Measurements from ENCODE around the gene SERINC2. TPM values are rescaled to one million over a fixed set of nuclear protein-coding genes. Genes with fewer than 3 reads are reported as not detected.

The SERINC2 gene
- total RNA-seq, 1 experiment from 2014 or later, result 14.1 TPM

- no peaks in the 10 kb centered on the region for H3K9me3 ChIP-seq (ENCODE audit: control insufficient read depth, low read depth, low read length)
- no peak overlapping the region for H3K4me2 ChIP-seq (ENCODE audit: insufficient read depth, insufficient read length, low read length)
- H2AFZ ChIP-seq (ENCODE audit: low read length), result peak overlapping the region; percentile 22
- Mint-ChIP-seq H3K4me3 (no peak overlapping the region), H3K9me3 (peaks cover 21 to 23% of the 10 kb centered on the region in 2 experiments), H3K27ac (no peak overlapping the region), H3K27me3 (ENCODE audit: low read depth) (peaks cover 1% of the 10 kb centered on the region; the same call in 1 of the 2 replicates), H3K4me1 (peaks cover 22 to 23% of the 10 kb centered on the region in 2 experiments), H3K36me3 (ENCODE audit: insufficient read depth in 1 of 3, low read depth in 3 of 3) (peaks cover 4 to 14% (median 10%) of the 10 kb centered on the region in 3 experiments; a peak in 6 of 7 replicates)
- no peak overlapping the region for H3K56ac ChIP-seq (ENCODE audit: insufficient read length, low read depth, low read length)
- H4K20me1 ChIP-seq (ENCODE audit: control insufficient read depth, insufficient read depth, insufficient read length), result no peaks in the 10 kb centered on the region
- no peaks in the 10 kb centered on the region for H3K27me3 ChIP-seq (ENCODE audit: insufficient read depth, low read length)
- no peak overlapping the region for H2BK5ac ChIP-seq (ENCODE audit: insufficient read length, low read length)
- H2BK15ac ChIP-seq (ENCODE audit: low read depth, low read length), result no peak overlapping the region
- H2BK20ac ChIP-seq (ENCODE audit: low read depth, low read length, poor library complexity, severe bottlenecking), result no peak overlapping the region
- H2AK5ac ChIP-seq (ENCODE audit: insufficient read length, low read length), result no peak overlapping the region
- no peak overlapping the region for H2BK120ac ChIP-seq (ENCODE audit: low read depth, low read length, poor library complexity, severe bottlenecking)
- no peak overlapping the region for H3K18ac ChIP-seq (ENCODE audit: insufficient read length, low read depth, low read length)
- H2BK12ac ChIP-seq (ENCODE audit: insufficient read length, low read depth, low read length), result no peak overlapping the region
- DNase-seq, result no peak
- H3K23me2 ChIP-seq (ENCODE audit: insufficient read length, low read depth, low read length, poor library complexity, severe bottlenecking), result no peaks in the 10 kb centered on the region
- no peak overlapping the region for H4K5ac ChIP-seq (ENCODE audit: insufficient read length, low read depth, low read length)
- H3T11ph ChIP-seq (ENCODE audit: low read length), result no peak overlapping the region
- H4K91ac ChIP-seq (ENCODE audit: insufficient read length, low read depth, low read length), result no peak overlapping the region
- TF ChIP-seq, protein P1, sequence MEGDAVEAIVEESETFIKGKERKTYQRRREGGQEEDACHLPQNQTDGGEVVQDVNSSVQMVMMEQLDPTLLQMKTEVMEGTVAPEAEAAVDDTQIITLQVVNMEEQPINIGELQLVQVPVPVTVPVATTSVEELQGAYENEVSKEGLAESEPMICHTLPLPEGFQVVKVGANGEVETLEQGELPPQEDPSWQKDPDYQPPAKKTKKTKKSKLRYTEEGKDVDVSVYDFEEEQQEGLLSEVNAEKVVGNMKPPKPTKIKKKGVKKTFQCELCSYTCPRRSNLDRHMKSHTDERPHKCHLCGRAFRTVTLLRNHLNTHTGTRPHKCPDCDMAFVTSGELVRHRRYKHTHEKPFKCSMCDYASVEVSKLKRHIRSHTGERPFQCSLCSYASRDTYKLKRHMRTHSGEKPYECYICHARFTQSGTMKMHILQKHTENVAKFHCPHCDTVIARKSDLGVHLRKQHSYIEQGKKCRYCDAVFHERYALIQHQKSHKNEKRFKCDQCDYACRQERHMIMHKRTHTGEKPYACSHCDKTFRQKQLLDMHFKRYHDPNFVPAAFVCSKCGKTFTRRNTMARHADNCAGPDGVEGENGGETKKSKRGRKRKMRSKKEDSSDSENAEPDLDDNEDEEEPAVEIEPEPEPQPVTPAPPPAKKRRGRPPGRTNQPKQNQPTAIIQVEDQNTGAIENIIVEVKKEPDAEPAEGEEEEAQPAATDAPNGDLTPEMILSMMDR (conservative IDR thresholded peaks at IDR 0.05), result no peak
- no peak overlapping the region for H3K9ac ChIP-seq (ENCODE audit: extremely low read depth, insufficient read length, low read length)
- H3K14ac ChIP-seq (ENCODE audit: insufficient read depth, low read length), result no peak overlapping the region
- no peaks in the 10 kb centered on the region for H3K79me2 ChIP-seq (ENCODE audit: insufficient read depth, low read length)
- WGBS (ENCODE audit: extremely low coverage, insufficient read length, low lambda C conversion rate), result no CpG with 5 or more reads among the region's 13 CpGs
- no peaks in the 10 kb centered on the region for H3K79me1 ChIP-seq (ENCODE audit: insufficient read depth, low read depth, low read length, poor library complexity, severe bottlenecking)
- no peak overlapping the region for H4K8ac ChIP-seq (replicated peaks; ENCODE audit: insufficient read length, low read depth, low read length)
- no peak overlapping the region for H3K23ac ChIP-seq (ENCODE audit: insufficient read length, low read depth, low read length)
- H3K4me1 ChIP-seq (ENCODE audit: insufficient read depth, low read length), result peaks cover 3% of the 10 kb centered on the region; the same call in 1 of the 2 replicates
- no peak overlapping the region for H3K27ac ChIP-seq (ENCODE audit: insufficient read length, low read depth, low read length)
- H3K4ac ChIP-seq (ENCODE audit: low read depth, low read length), result no peak overlapping the region
Measured at GRCh38 chr1:31483012-31483946, 70.3 kb downstream of the SERINC2 start.

Other genes with a start within 250 kb of the SERINC2 start
- 24.0 and 25.6 TPM in 2 replicates for gene NKAIN1, start 173.3 kb upstream of the SERINC2 start, total RNA-seq (2021)
- 121 and 132 TPM in 2 replicates for gene SNRNP40, start 116.4 kb upstream of the SERINC2 start, total RNA-seq (2021)
- 47.7 and 50.4 TPM in 2 replicates for gene ZCCHC17, start 116.2 kb upstream of the SERINC2 start, total RNA-seq (2021)
- gene FABP3, start 40.1 kb upstream of the SERINC2 start, total RNA-seq (2021), result 9.0 and 10.2 TPM in 2 replicates
- gene TINAGL1, start 163.3 kb downstream of the SERINC2 start, total RNA-seq (2021), result 2.5 TPM in 2 replicates
- not detected in 2 replicates for gene HCRTR1, start 204.5 kb downstream of the SERINC2 start, total RNA-seq (2021)
- gene PEF1, start 231.7 kb downstream of the SERINC2 start, total RNA-seq (2021), result 40.3 and 43.3 TPM in 2 replicates